Measurements from ENCODE around the gene L3MBTL4.
A peak's percentile ranks its signal among the peaks of the same experiment; 100 is the strongest.

The L3MBTL4 gene

GRCh38 chr18:5914016-5914415 lies 500.7 kb downstream of the L3MBTL4 start:
- no peak for DNase-seq (ENCODE audit: low read depth)
- no peak overlapping the region for H3K4me3 ChIP-seq (replicated peaks; ENCODE audit: low read depth, low read length)
- no peak for TF ChIP-seq CTCF (IDR thresholded peaks at IDR 0.05; ENCODE audit: low read length, missing control alignments)

GRCh38 chr18:5912566-5912965 lies 502.1 kb downstream of the L3MBTL4 start:
- no peak for TF ChIP-seq CTCF (IDR thresholded peaks at IDR 0.05; ENCODE audit: low read length, missing control alignments)
- no peak overlapping the region for H3K4me3 ChIP-seq (replicated peaks; ENCODE audit: low read depth, low read length)
- DNase-seq (ENCODE audit: low read depth), result no peak

- TF ChIP-seq CTCF (IDR thresholded peaks at IDR 0.05; ENCODE audit: low read length, missing control alignments), result no peak
- H3K4me3 ChIP-seq (replicated peaks; ENCODE audit: low read depth, low read length), result no peak overlapping the region
- peak; percentile 1 for DNase-seq (ENCODE audit: low read depth)
Measured at GRCh38 chr18:5909125-5909524, 505.6 kb downstream of the L3MBTL4 start.
